ENCODE data around the gene ERCC2. TPM values are rescaled to one million over a fixed set of nuclear protein-coding genes. Genes with fewer than 3 reads are reported as not detected.
"Not testable (repeated sequence)": the region's sequence is repeated elsewhere in the genome, so short reads cannot be mapped to it uniquely, and the experiment has no call there.

The ERCC2 gene
- total RNA-seq, 1 experiment from 2014 or later: 59.2 TPM

- intact Hi-C loops (cut with micrococcal nuclease; ENCODE audit: unreplicated experiment): no loop called here
- POLR2A ChIA-PET (ENCODE audit: low non-redundant PET): no interaction called here
Measured at GRCh38 chr19:45408121-45408520, 37.7 kb upstream of the ERCC2 start.

GRCh38 chr19:45407585-45407984 lies 37.2 kb upstream of the ERCC2 start:
- H3K4me3 ChIP-seq (ENCODE audit: low read depth, low read length, poor library complexity, severe bottlenecking): peak overlapping the region; percentile 68
- intact Hi-C loops (cut with micrococcal nuclease; ENCODE audit: unreplicated experiment); H3K27ac ChIP-seq (ENCODE audit: low read depth, low read length, poor library complexity, severe bottlenecking); H3K36me3 ChIP-seq (ENCODE audit: insufficient read depth, low read length, poor library complexity, severe bottlenecking); H3K9me3 ChIP-seq (ENCODE audit: low read depth, low read length, poor library complexity, severe bottlenecking); DNase-seq (ENCODE audit: low spot score); H3K4me1 ChIP-seq (ENCODE audit: insufficient read depth, low read length, poor library complexity, severe bottlenecking); H3K27me3 ChIP-seq (replicated peaks; ENCODE audit: insufficient read depth, low read depth, low read length, poor library complexity); CTCF ChIA-PET; POLR2A ChIA-PET (ENCODE audit: low non-redundant PET); BruUV-seq (replicated peaks): not testable (repeated sequence)

More at GRCh38 chr19:45408121-45408520, 37.7 kb upstream of the ERCC2 start:
- no peaks in the 10 kb centered on the region for H3K27me3 ChIP-seq (replicated peaks; ENCODE audit: insufficient read depth, low read depth, low read length, poor library complexity)
- TF ChIP-seq CTCF (conservative IDR thresholded peaks at IDR 0.05; ENCODE audit: low read depth, low read length) (no peak), EZH2 (IDR thresholded peaks at IDR 0.05; ENCODE audit: borderline replicate concordance, low read depth, low read length, poor library complexity, severe bottlenecking) (no peak)
- H3K36me3 ChIP-seq (ENCODE audit: insufficient read depth, low read length, poor library complexity, severe bottlenecking): peaks cover 7% of the 10 kb centered on the region
- CTCF ChIA-PET: no interaction called here
- DNase-seq (ENCODE audit: low spot score): no peak
- H3K27ac ChIP-seq (ENCODE audit: low read depth, low read length, poor library complexity, severe bottlenecking): no peak overlapping the region
- H3K4me1 ChIP-seq (ENCODE audit: insufficient read depth, low read length, poor library complexity, severe bottlenecking): peaks cover 10% of the 10 kb centered on the region
- no TSS peak for BruUV-seq (replicated peaks)
- H3K4me3 ChIP-seq (ENCODE audit: low read depth, low read length, poor library complexity, severe bottlenecking): no peak overlapping the region
- no peaks in the 10 kb centered on the region for H3K9me3 ChIP-seq (ENCODE audit: low read depth, low read length, poor library complexity, severe bottlenecking)

GRCh38 chr19:45407091-45407375 lies 36.7 kb upstream of the ERCC2 start:
- ChIA-PET POLR2A (ENCODE audit: low non-redundant PET) (no interaction called here), CTCF (no interaction called here)
- H3K4me1 ChIP-seq (ENCODE audit: insufficient read depth, low read length, poor library complexity, severe bottlenecking): peaks cover 10% of the 10 kb centered on the region
- no peaks in the 10 kb centered on the region for H3K36me3 ChIP-seq (ENCODE audit: insufficient read depth, low read length, poor library complexity, severe bottlenecking)
- H3K4me3 ChIP-seq (ENCODE audit: low read depth, low read length, poor library complexity, severe bottlenecking): peak overlapping the region; percentile 68
- intact Hi-C loops (cut with micrococcal nuclease; ENCODE audit: unreplicated experiment): no loop called here
- no peak for DNase-seq (ENCODE audit: low spot score)
- TF ChIP-seq EZH2 (IDR thresholded peaks at IDR 0.05; ENCODE audit: borderline replicate concordance, low read depth, low read length, poor library complexity, severe bottlenecking) (no peak), CTCF (conservative IDR thresholded peaks at IDR 0.05; ENCODE audit: low read depth, low read length) (no peak)
- no TSS peak for BruUV-seq (replicated peaks)
- no peaks in the 10 kb centered on the region for H3K27me3 ChIP-seq (replicated peaks; ENCODE audit: insufficient read depth, low read depth, low read length, poor library complexity)
- no peaks in the 10 kb centered on the region for H3K9me3 ChIP-seq (ENCODE audit: low read depth, low read length, poor library complexity, severe bottlenecking)
- H3K27ac ChIP-seq (ENCODE audit: low read depth, low read length, poor library complexity, severe bottlenecking): peak overlapping the region; percentile 96

GRCh38 chr19:45406226-45407090 lies 36.1 kb upstream of the ERCC2 start, which contains the start of gene POLR1G:
Gene POLR1G (plus strand): TSS chr19:45406644. CDS start chr19:45406697, 53 bp downstream.
- TSS peak; percentile 12 for BruUV-seq (replicated peaks)
- POLR2A ChIA-PET (ENCODE audit: low non-redundant PET): interaction anchor here (0.6 to 0.7 kb wide), 2 partner anchors 26 to 405 kb away, joined by 3 read pairs; partner anchors contain the start of gene RELB
- intact Hi-C loops (cut with micrococcal nuclease; ENCODE audit: unreplicated experiment): no loop called here
- CTCF ChIA-PET: no interaction called here
- peak; percentile 92 for DNase-seq (ENCODE audit: low spot score)
- H3K4me1 ChIP-seq (ENCODE audit: insufficient read depth, low read length, poor library complexity, severe bottlenecking): peaks cover 10% of the 10 kb centered on the region
- no peaks in the 10 kb centered on the region for H3K36me3 ChIP-seq (ENCODE audit: insufficient read depth, low read length, poor library complexity, severe bottlenecking)
- H3K9me3 ChIP-seq (ENCODE audit: low read depth, low read length, poor library complexity, severe bottlenecking): no peaks in the 10 kb centered on the region
- peak within 1 kb of the TSS; percentile 68 for H3K4me3 ChIP-seq (ENCODE audit: low read depth, low read length, poor library complexity, severe bottlenecking)
- no peaks in the 10 kb centered on the region for H3K27me3 ChIP-seq (replicated peaks; ENCODE audit: insufficient read depth, low read depth, low read length, poor library complexity)
- no peak for TF ChIP-seq EZH2 (IDR thresholded peaks at IDR 0.05; ENCODE audit: borderline replicate concordance, low read depth, low read length, poor library complexity, severe bottlenecking)
- TF ChIP-seq CTCF (conservative IDR thresholded peaks at IDR 0.05; ENCODE audit: low read depth, low read length): no peak
- H3K27ac ChIP-seq (ENCODE audit: low read depth, low read length, poor library complexity, severe bottlenecking): peak within 1 kb of the TSS; percentile 96

All from A673 (cell line).